CD4-positive, alpha-beta T cell treated with Interleukin-12 subunit alpha and Interleukin-12 subunit beta, for 1 hour (primary cell): ENCODE results near the gene MGAT3.

ENCODE experiments used
- DNase-seq: peaks from one replicate; pipeline ENCODE4 v3.0.0-alpha.2; 2020

Gene MGAT3

DNA sequence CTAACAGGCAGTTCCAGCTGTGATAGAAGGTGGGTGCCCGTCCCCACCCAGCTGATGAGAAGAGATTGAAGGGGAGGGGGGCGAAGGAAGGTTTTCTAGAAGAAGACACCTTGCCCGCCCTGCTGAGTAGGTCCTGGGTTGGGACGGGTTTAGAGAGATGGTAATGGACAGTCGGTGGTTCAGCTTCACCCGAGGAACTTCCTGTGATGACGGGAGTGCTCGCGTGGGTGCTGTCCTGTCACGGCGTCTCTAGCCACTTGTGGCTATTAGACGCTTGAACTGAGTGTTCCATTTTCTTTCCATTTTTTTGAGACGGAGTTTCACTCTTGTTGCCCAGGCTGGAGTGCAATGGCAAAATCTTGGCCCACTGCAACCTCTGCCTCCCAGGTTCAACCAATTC lies 27.6 kb upstream of the MGAT3 start:
- no peak for DNase-seq

DNA sequence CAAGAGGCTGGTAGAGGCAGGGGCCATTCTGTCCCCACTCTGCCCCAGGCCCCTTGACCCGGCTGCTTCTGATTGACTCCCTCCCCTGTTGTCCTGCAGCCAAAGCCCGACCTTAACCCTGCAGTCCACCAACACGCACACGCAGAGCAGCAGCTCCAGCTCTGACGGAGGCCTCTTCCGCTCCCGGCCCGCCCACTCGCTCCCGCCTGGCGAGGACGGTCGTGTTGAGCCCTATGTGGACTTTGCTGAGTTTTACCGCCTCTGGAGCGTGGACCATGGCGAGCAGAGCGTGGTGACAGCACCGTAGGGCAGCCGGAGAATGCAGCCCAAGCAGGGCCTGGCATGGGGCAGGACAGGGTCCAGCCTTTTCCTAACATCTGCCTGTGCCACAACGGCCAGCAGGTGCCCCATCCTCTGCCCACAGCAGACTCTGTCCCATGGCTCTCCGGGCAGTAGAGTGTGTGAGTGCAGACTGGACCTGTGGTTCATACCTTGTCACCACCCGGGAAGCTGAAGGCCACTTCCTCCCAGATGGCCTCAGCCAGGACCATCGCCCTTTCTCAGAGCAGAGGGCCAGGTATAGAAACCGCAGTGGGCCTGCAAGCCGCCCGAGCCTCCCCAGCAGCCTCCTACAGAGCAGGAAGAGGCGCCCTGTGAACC lies 26.8 kb upstream of the MGAT3 start:
- DNase-seq: no peak

DNA sequence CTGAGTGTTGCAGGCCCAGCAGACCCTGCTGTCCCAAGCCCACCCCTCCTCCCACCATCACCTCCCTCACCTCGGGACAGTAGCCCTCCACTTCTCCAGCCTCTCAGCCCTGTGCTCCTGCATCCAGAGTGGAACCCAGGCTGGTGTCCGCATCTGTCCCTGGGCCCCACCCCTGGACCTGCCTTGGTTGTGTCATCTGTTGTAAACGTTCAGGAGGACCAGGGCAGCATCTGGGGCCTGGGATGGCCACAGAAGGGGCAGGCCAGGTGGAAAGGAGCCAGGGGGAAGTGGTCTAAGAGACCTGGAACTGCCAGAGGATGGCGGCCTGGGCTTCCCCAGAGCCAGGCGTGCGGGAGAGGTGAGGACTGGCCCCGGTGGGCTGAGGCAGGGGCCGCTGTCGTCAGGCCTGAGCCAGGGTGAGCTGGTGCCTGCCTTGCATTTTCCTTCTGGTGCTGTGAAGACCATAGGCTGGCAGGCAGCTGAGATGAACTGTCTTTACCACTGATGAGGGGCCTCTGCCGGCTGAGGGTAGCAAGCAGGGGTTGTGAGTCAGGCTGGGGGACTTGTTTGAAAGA lies 26.1 kb upstream of the MGAT3 start:
- DNase-seq: no peak

- no peak for DNase-seq
Observed at GRCh38 chr22:39431216-39431801, 25.5 kb upstream of the MGAT3 start.

GRCh38 chr22:39431821-39432251 lies 25.0 kb upstream of the MGAT3 start:
- DNase-seq: no peak

DNA sequence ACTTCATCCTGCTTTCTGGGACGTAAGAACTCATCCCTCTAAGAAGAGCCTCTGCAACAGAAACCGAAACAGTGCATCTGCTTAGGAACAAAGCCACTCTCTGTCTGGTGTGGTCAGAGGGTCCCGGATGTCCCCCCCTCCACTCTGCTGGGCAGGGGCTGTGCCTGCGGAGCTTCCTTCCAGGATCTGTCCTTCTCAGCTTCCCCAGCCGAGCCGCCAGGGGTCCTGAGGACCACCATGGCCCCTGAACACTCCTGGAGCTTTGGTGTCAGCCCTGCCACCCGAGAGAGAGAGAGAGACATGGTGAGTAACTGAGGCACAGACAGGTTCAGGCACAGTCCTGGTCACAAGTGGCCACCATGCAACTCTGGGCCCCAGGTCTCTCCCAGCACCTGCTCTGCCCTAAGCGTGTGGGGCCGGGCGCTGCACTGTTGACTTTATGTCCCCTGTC lies 24.4 kb upstream of the MGAT3 start:
- DNase-seq: no peak

DNA sequence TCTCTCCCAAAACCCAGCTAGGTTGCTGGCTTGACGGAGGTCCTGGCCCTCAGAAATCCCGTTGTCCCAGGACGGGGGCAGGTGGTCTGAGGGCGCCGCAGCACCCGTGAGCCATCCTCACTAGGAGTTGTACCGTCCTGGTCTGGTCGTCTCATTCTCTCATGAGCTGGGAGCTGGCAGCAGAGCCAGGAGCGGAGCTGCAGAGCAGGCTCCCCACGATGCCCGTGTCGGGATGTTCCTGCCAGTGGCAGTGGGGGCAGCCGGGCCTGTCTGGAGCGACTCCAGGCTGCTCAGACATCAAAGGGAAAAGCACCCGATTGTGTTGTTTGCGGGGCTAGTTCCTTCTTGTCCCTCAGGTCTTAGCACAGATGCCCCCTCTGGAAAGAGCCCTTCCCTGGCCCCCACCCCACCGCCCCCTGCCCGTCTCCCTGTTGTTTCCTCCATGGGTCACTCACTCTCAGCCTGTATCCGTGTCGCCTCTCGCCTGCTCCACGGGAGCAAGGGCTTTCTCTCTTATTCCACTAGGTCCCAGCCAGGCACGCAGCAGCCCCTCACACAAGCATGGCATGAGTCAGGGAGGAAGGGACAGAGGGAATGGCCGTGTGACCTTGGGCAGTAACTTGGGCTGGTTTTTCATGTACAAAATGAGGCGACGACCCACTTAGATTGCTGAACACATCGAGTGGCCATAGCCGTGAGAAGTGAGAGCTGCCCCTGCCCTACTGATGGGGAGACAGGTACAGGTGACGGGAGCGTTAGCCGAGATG lies 23.2 kb upstream of the MGAT3 start:
- DNase-seq: no peak

DNA sequence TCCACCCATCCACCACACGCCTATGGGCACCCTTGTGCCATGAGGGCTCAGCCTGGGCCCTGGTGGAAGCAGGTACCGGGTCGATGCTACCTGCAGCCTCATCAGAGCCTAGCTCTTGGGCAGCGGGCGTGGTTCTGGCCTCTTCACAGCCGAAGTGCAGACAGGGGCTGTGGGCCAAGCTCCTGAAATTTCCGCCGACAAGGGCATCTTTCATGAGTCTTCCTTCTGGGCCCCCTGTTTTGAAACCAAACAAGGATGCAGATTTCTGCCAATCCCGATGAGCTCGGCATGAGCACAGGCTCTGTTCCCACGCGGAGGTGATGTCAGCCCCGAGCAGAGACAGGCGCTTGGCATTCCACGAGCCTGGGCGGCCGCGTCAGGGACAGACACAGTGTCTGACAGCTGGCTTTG lies 22.6 kb upstream of the MGAT3 start:
- DNase-seq: no peak

GRCh38 chr22:39434721-39435120 lies 22.1 kb upstream of the MGAT3 start:
- DNase-seq: no peak

- DNase-seq: no peak
Observed at GRCh38 chr22:39435616-39436015, 21.2 kb upstream of the MGAT3 start.

- DNase-seq: no peak
Observed at GRCh38 chr22:39437791-39438704, 18.8 kb upstream of the MGAT3 start.

- no peak for DNase-seq
Observed at GRCh38 chr22:39439170-39439569, 17.6 kb upstream of the MGAT3 start.

DNA sequence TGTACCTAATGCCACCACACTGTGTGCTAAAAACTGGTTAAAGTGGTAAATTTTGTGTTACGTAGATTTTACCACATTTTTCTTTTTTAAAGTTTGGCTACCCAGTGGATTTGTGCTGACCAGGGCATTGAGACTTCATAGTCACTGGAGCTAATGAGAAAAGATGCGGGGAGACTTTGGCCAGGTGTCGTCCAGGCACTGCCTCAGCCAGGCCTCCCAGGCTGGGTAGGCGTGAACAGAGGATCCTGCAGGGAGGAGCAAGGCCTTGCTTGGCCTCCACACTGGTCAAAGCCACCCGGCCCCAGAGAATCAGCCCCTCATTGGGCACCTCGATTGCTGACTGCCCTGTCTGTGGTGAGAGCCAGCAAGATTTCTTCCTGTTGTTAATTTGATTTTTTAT lies 13.4 kb upstream of the MGAT3 start:
- DNase-seq: no peak

DNA sequence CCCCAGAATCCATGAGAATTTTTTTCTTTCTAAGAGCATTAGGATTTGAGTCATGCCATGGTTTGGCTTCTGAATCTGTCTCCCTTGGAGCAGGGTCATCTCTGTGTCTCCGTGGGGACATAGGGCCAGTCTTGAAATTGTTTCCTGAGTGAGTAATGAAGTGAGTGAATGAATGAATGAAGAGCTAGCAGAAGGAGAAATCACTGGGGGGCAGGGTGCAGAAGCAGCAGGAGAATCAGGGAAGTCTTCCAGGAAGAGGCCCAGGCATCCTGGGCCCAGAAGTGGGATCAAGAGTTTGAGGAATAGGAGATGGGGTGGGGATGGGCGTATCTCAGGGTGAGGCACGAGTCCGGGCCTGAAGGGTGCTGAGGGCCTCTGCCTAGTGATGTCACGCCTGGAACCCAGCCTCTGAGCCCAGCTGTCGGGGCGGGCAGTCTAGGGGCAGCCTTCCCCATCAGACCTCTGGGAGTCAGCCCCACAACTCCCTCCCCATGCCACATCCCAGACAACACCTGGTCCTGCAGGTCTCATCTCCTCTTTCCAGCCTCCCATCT lies 12.5 kb upstream of the MGAT3 start:
- DNase-seq: no peak

- DNase-seq: no peak
Observed at GRCh38 chr22:39444937-39445465, 11.8 kb upstream of the MGAT3 start.

- DNase-seq: no peak
Observed at GRCh38 chr22:39445678-39446077, 11.1 kb upstream of the MGAT3 start.

GRCh38 chr22:39446239-39446721 lies 10.5 kb upstream of the MGAT3 start:
- no peak for DNase-seq

- DNase-seq: no peak
Observed at GRCh38 chr22:39448205-39449054, 8.4 kb upstream of the MGAT3 start.

GRCh38 chr22:39449708-39450107 lies 7.1 kb upstream of the MGAT3 start:
- DNase-seq: no peak

DNA sequence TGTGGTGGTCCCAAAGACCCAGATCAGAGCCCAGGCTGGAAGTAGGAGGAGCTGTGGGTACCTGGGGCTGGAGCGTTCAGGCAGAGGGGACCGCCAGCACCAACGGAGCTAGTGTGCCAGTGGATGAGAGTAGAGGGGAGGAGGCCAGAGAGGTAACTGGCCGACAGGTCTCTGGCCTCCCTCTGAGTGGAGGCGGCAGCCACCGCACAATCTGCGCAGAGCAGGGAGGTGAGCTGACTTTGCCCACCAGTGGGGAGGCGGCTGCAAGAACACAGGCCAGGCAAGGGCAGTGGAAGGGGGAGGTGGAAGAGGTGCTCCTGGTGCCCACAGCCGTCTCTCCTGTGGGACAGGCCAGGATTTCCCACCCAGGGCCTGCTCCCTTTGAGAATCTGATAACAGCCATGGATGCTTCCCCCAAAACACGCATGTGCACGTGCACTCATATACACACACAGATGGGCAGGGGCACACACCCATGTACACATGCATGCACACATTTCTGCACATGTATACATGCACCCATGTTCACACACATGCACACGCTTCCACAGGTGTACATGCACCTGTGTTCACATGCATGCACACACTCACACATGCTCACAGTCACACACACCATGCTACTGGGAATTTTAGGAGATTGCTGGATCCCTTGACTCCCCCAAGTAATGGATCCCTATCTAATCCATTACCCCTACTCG lies 6.4 kb upstream of the MGAT3 start:
- no peak for DNase-seq

GRCh38 chr22:39452740-39453040 lies 4.1 kb upstream of the MGAT3 start:
- DNase-seq: no peak
